NK-92 treated with Interleukin-12 subunit alpha and Interleukin-12 subunit beta, amount 100 ng/mL, for 24 hours (cell line): ENCODE results near the gene TNRC6C.
"Not testable (repeated sequence)": the region's sequence is repeated elsewhere in the genome, so short reads cannot be mapped to it uniquely, and the experiment has no call there.

ENCODE experiments used
- DNase-seq: peaks from one replicate; lab custom pipeline; 2025; lab: John Stamatoyannopoulos, UW

The TNRC6C gene

GRCh38 chr17:77930780-77931768 is 27.4 kb upstream of the TNRC6C start:
- no peak for DNase-seq

DNA sequence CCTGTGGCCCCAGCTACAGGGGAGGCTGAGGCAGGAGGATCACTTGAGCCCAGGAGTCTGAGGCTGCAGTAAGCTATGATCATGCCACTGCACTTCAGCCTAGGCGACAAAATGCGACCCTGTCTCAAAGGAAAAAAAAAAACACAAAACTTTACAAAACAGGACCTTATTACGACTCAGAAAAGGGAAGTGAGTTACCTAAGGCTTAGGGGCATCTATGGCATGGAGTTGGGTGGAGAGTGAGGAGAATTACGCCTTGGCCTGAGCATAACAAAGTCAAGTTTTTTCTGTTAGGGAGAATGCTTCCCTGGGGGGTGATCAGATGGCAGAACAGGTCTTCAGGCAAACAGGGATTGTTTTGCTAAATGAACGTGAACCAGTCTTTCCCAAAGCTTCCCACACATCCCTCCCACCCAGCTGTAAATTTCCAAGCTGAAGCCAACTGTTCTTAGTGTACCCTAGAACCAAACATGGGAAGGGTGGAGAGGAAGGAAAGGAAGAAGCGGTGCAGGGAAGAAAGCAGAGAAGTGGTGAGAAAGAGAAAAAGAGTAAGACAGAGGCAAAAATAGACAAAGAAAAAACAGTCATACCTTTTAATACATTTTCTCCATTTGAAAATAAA is 24.6 kb upstream of the TNRC6C start:
- no peak for DNase-seq

DNA sequence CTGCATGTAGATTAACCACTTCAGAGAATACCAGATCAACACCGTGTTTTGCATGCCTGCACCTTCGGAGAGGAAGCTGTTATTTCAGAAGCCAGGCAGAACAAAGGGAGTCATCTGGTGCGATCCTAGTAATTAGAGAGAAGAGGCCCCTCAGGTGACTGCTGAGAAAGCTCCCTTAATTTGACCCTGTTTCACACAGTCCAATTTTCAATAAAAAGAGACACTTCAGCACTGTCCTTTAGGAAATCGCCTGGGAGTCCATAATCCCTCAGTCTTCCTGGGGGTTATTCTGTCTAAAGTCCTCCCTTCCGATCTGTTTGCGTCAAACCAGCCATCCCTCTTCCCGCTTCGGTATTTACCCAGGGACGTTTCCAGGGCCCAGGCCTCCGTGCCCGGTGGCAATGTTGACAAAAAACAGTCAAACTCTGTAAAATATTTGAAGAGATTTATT is 23.4 kb upstream of the TNRC6C start:
- DNase-seq, result no peak

DNA sequence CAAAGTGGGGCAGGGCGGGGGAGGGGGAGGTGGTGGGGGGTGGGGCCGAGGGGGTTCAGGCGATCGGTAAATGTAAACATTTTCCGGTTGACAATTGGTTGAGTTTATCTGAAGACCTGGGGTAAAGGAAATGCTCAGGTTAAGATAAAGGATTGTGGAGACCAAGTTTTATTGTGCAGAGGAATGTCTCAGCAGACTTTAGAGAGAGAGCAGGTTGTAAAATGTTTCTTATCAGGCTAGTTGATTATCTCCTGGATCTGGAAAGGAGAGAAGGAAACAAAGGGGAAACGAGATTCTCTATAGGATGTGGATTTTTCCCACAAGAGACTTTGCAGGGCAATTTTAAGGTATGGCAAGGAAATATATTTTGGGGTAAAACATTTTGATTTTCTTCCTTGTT is 22.8 kb upstream of the TNRC6C start:
- DNase-seq, result not testable (repeated sequence)

GRCh38 chr17:77936881-77937280 is 21.6 kb upstream of the TNRC6C start:
- no peak for DNase-seq

GRCh38 chr17:77941004-77941403 is 17.5 kb upstream of the TNRC6C start:
- DNase-seq, result no peak

DNA sequence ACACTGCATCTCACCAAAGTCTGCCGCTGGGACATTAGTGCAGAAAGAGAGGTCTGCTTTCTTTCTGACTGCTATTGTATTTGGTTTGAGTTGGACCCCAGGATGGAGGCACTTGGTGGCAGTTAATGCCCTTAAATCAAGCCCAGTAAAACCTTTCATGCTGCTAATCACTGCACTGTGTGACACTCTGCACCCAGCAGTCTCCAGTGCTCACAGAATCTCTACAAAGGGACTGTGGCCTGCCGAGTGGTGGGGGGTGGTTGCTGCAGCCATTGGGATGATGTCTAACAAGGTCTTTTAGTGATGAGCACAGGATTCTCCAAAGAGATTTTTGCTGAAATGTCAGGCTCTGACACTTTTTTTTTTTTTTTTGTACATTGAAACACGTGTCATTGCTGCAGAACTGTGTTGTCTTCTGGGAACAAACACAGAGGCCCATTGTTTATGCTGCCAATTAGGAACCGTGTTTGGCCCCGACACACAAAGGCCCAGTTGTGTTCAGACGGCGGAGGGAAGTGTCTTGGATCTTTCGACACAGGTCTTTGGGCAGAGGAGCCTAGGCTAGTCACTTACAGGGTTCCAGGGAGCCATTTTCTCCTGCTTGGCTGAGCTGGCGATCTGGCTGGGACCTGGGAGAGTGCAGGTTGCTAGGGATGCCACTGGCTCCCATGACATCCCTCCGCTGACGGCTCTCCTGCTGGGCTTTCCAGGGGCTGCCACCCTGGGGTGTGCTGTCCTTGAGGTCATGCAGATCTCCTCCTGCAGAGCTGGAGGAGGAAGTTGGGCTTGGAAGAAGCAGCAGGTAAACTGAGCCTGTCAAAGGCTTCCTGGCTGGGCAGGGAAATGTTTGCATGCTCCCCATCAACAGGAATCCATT is 16.2 kb upstream of the TNRC6C start:
- no peak for DNase-seq

DNA sequence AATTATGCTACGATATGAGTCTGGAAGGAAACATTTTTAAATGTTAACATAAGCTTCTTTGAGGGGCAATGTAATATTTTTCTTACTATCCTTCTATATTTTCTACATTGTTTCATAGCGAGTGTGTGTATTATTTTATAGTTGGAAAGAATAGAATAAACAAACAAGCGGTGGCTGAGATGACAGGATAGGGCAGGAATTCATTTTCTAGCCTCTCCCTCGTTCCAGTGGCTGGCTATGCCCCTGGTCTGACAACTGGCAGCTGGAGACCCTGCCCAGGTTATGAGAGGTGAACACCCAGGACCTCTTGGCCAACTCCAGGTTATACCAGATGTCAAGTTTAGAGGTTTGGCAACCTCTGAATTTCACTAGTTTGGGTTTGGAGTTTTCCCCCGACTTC is 14.5 kb upstream of the TNRC6C start:
- no peak for DNase-seq

DNA sequence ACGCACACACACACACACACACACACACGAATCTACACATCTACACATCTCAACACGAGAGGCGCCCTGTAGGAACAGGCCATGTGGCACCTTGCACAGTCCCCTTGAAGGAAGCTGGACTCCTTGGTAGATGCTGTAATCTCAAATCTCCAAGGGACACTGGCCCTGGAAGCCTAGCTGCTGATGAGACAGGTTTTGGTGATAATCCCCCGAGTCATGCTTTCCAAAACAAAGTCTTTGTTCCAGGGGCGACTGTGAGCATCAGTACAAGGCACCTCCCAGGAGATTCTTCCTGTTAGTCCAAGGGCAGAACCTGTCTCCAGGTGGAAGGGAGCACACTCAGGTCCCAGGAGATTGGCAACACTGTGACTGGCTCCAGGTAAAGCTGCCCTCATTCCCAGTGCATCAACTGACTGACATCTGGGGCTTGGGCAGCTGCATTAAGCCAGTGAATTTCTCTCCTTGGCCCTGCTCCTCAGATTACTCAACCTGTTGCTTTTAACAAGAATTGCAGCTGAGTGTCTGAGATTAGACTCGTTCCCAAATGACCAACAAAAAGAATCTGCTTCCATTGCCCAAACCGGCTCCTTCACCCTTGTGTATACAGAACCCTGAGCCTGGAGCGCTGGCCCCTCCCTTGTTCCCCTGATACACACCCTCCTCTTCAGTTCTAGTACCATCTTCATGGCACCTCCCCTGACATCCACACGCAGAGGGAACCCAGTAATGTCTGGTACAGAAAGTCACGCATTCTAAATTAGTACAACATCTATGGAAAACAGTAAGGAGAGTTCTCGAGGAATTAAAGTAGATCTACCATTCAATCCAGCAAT is 13.9 kb upstream of the TNRC6C start:
- no peak for DNase-seq

- no peak for DNase-seq
These were observed 11.4 kb upstream of the TNRC6C start for GRCh38 chr17:77946900-77947645.

DNA sequence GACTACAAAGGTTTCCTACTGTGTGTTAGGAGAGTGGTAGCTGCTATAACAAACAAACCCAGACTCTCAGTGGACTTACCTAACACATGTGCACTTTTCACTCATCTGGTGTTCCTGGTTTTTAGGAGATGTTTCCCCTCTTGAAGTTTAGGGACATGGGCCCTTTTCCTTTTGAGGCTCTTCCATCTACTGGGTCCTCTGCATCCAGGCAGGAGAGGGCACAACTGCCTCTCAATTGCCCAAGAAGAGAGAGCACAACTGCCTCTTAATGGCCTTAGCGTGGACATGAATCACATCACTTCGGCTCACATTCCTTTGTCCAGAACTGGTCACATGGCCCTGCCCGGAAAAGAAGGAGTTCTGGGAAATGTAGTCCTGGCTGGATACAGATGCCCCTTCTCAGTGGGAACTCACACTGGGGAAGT is 9.8 kb upstream of the TNRC6C start:
- no peak for DNase-seq

DNA sequence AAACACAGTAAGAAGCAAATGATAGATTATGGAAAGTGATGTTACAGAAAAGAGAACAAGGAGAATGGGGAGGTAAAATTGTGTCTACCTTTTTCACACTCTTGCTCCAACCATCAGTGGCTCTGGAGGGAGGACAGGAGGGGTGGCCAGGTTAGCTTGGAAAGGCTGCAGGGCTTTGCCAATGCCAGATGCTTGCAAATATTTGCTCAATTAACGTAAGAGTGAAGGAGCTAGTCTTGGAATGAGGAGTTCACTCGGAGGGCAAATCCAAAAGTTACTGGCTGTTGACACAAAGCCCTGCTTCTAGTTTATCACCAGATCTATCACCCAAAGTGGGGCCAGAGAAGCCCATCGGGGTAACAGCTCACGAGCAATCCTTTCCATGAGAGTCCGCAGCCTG is 7.4 kb upstream of the TNRC6C start:
- DNase-seq, result no peak

DNA sequence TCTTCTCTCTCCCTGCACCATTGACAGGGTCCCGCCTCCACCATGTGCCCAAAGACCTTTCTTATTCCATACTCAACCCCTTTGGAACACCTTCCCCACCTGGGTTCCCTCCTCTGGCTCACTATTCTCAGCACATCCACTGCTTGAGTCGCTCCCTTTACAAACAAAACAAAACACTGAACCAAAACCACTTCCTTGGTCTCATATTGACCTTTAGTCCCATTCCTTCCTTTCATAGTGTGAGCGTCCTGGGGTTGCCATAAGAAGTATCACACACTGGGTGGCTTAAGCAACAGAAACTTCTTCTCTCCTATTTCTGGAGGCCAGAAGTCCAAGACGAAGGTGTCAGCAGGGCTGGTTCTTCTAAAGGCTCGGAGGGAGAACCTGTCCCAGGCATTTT is 6.1 kb upstream of the TNRC6C start:
- DNase-seq, result no peak

GRCh38 chr17:77957235-77957856 is 1.2 kb upstream of the TNRC6C start:
- DNase-seq, result no peak

- DNase-seq, result no peak
These were observed 218 bp downstream of the TNRC6C start for GRCh38 chr17:77958716-77959125.

- no peak for DNase-seq
These were observed 823 bp downstream of the TNRC6C start for GRCh38 chr17:77959126-77959925.

DNA sequence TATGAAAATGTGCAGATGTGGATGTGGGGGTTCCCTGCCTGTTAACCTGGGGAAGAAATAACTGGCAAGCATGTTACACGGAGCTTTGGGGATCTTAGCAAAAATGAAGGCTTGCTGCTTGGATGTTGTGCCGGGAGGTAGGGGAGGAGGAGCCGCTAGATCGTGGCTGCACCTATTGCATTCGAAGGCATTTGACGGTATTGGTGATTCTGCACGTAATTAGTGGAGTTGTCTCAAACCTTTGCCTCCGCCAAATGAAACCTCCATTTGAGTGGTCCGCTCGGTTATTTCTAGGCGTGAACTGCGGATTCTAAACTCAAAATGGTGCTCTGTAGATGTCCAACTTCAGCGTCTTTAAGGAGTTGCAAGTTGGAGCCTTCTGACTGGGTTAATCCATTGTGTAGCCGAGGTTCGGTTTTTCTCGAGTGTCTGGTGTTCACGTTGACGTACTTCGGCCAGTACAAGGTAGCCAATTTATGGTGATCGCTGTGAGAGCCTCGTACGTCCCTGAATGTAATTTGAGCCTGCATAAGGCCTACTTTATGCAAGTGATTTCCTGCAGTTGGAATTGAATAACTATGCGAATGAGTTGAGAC is 1.5 kb downstream of the TNRC6C start:
- DNase-seq, result no peak

DNA sequence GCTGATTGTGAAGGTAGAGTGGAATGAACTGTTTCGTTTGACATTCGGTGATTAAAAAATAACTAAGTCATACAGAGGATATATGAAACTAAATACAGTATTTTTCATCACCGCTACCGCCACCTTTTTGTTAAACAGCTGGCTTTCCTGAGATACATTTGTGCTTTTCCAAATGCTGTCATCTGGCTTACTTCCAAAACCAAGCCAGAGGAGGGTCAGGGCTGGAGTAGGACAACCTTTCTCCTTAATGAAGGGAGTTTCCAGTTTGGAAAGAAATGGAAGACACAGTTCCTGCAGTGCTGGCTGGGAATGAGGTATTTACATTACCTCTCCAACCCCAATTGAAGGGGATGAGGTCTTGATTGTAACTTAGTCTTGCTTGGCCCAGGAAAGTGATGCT is 3.2 kb downstream of the TNRC6C start:
- no peak for DNase-seq

- DNase-seq, result no peak
These were observed 3.8 kb downstream of the TNRC6C start for GRCh38 chr17:77962348-77962747.
